NT2/D1 (cell line): ENCODE measurements around the gene KDM3B.

ENCODE experiments used
- DNase-seq: peaks from one replicate; pipeline ENCODE4 v3.0.0-alpha.2; 2011; ENCODE audit warnings: low read depth, low spot score
- H3K27me3 ChIP-seq: 2 replicates; pipeline ENCODE4 v1.6.0; 2011; ENCODE audit warnings: mild to moderate bottlenecking; ENCODE audit not compliant: insufficient read length, insufficient read depth
- H3K36me3 ChIP-seq: 2 replicates; pipeline ENCODE4 v1.6.1; 2011; ENCODE audit warnings: mild to moderate bottlenecking, low read length, mixed read lengths; ENCODE audit not compliant: insufficient read depth, insufficient read length
- H3K4me1 ChIP-seq: 2 replicates; pipeline ENCODE4 v1.5.1; 2011; ENCODE audit not compliant: insufficient read depth, insufficient read length
- H3K4me3 ChIP-seq: 2 replicates; pipeline ENCODE4 v1.5.1; 2011; ENCODE audit warnings: low read depth; ENCODE audit not compliant: insufficient read length
- H3K9ac ChIP-seq: 2 replicates; pipeline ENCODE4 v1.6.0; 2011; ENCODE audit warnings: low read depth; ENCODE audit not compliant: insufficient read length
- H3K9me3 ChIP-seq: 2 replicates; pipeline ENCODE4 v1.5.1; 2011; ENCODE audit warnings: mild to moderate bottlenecking, low read length; ENCODE audit not compliant: insufficient read depth
- SUZ12 ChIP-seq: IDR thresholded peaks from 2 replicates; pipeline ENCODE4 v1.6.1; 2011; ENCODE audit not compliant: insufficient read length, insufficient read depth; ENCODE audit errors: extremely low read depth
- YY1 ChIP-seq: IDR thresholded peaks from 2 replicates; pipeline ENCODE4 v1.6.1; 2011; ENCODE audit not compliant: insufficient read length, insufficient read depth
- ZNF274 ChIP-seq: IDR thresholded peaks from 2 replicates; pipeline ENCODE4 v1.6.1; 2011; ENCODE audit warnings: mild to moderate bottlenecking, low read depth, low read length

Gene KDM3B

GRCh38 chr5:138453590-138453989 lies 101.1 kb downstream of the KDM3B start:
- Histone ChIP-seq H3K9ac (no peak overlapping the region), H3K36me3 (no peaks in the 10 kb centered on the region), H3K4me3 (no peak overlapping the region), H3K27me3 (no peaks in the 10 kb centered on the region), H3K4me1 (peaks cover 16% of the 10 kb centered on the region), H3K9me3 (no peaks in the 10 kb centered on the region)
- no peak for DNase-seq
- TF ChIP-seq YY1 (no peak), SUZ12 (no peak), ZNF274 (no peak)

- Histone ChIP-seq H3K9ac (no peak overlapping the region), H3K27me3 (no peaks in the 10 kb centered on the region), H3K4me1 (peaks cover 14% of the 10 kb centered on the region), H3K9me3 (no peaks in the 10 kb centered on the region), H3K4me3 (no peak overlapping the region), H3K36me3 (no peaks in the 10 kb centered on the region)
- DNase-seq: no peak
- no peak for TF ChIP-seq YY1
- TF ChIP-seq SUZ12: no peak
- TF ChIP-seq ZNF274: no peak
Observed at GRCh38 chr5:138454121-138454520, 101.6 kb downstream of the KDM3B start.

GRCh38 chr5:138455232-138455930 lies 102.9 kb downstream of the KDM3B start:
- peak overlapping the region; percentile 18 for H3K9ac ChIP-seq
- no peak for TF ChIP-seq YY1
- TF ChIP-seq ZNF274: no peak
- no peak for TF ChIP-seq SUZ12
- H3K9me3 ChIP-seq: no peaks in the 10 kb centered on the region
- no peaks in the 10 kb centered on the region for H3K36me3 ChIP-seq
- no peaks in the 10 kb centered on the region for H3K27me3 ChIP-seq
- H3K4me1 ChIP-seq: peaks cover 14% of the 10 kb centered on the region
- no peak overlapping the region for H3K4me3 ChIP-seq
- DNase-seq: no peak

- TF ChIP-seq SUZ12 (no peak), YY1 (no peak), ZNF274 (no peak)
- Histone ChIP-seq H3K9me3 (no peaks in the 10 kb centered on the region), H3K9ac (no peak overlapping the region), H3K4me1 (peaks cover 14% of the 10 kb centered on the region), H3K4me3 (no peak overlapping the region), H3K27me3 (no peaks in the 10 kb centered on the region), H3K36me3 (no peaks in the 10 kb centered on the region)
- DNase-seq: no peak
Observed at GRCh38 chr5:138457531-138458275, 105.2 kb downstream of the KDM3B start.

- no peak for TF ChIP-seq ZNF274
- no peak for TF ChIP-seq YY1
- TF ChIP-seq SUZ12: no peak
- Histone ChIP-seq H3K9me3 (no peaks in the 10 kb centered on the region), H3K36me3 (no peaks in the 10 kb centered on the region), H3K27me3 (no peaks in the 10 kb centered on the region), H3K9ac (no peak overlapping the region), H3K4me3 (no peak overlapping the region), H3K4me1 (peaks cover 14% of the 10 kb centered on the region)
- no peak for DNase-seq
Observed at GRCh38 chr5:138458384-138458783, 105.9 kb downstream of the KDM3B start.

GRCh38 chr5:138458856-138459255 lies 106.4 kb downstream of the KDM3B start:
- no peak overlapping the region for H3K4me3 ChIP-seq
- no peaks in the 10 kb centered on the region for H3K9me3 ChIP-seq
- DNase-seq: no peak
- H3K36me3 ChIP-seq: no peaks in the 10 kb centered on the region
- H3K27me3 ChIP-seq: no peaks in the 10 kb centered on the region
- no peak for TF ChIP-seq ZNF274
- no peak for TF ChIP-seq SUZ12
- no peak for TF ChIP-seq YY1
- H3K9ac ChIP-seq: no peak overlapping the region
- H3K4me1 ChIP-seq: peaks cover 14% of the 10 kb centered on the region

- TF ChIP-seq ZNF274 (no peak), YY1 (no peak), SUZ12 (no peak)
- DNase-seq: no peak
- Histone ChIP-seq H3K9ac (no peak overlapping the region), H3K4me3 (no peak overlapping the region), H3K27me3 (no peaks in the 10 kb centered on the region), H3K9me3 (no peaks in the 10 kb centered on the region), H3K36me3 (no peaks in the 10 kb centered on the region), H3K4me1 (peaks cover 10% of the 10 kb centered on the region)
Observed at GRCh38 chr5:138459311-138459933, 106.9 kb downstream of the KDM3B start.
